Occipital lobe (tissue), 2 donors: ENCODE results near the gene TIAM1. TPM values are rescaled to one million over a fixed set of nuclear protein-coding genes. Genes with fewer than 3 reads are reported as not detected.

Experiments used
- DNase-seq: peaks from one replicate; lab custom pipeline; 2025; lab: John Stamatoyannopoulos, UW
- total RNA-seq: library from RNA; depleted of rRNA; stranded (reverse); fragments of >200 nt; gene quantifications from one replicate; pipeline ENCODE4 v1.2.3, GENCODE V29; 2014

Gene TIAM1
- total RNA-seq, 1 donor from 2014 or later = 54.1 TPM

GRCh38 chr21:31354604-31355443 lies 10.8 kb upstream of the TIAM1 start:
- peak; percentile 12 for DNase-seq

DNA sequence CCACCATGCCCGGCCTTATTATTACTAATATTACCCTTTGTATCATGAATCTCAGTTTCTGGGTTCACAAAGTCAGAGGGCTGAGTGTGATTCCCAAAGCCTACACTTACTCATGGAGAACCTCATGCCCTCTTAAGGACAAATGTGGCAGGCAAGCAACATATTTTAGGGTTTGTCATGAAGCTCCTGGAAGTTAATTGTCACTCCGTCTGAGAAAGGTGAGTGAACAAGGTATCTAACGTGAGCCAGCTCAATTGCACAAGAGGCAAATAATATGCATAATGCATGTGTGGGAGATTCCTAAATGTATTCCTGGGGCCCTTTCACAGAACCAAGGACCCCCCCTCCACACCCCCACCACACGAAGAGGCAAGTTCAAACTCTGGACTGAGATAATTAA lies 10.1 kb upstream of the TIAM1 start:
- no peak for DNase-seq

- DNase-seq = no peak
Observed at GRCh38 chr21:31352836-31353235, 8.8 kb upstream of the TIAM1 start.

GRCh38 chr21:31351960-31352359 lies 7.9 kb upstream of the TIAM1 start:
- no peak for DNase-seq

GRCh38 chr21:31351438-31351837 lies 7.4 kb upstream of the TIAM1 start:
- no peak for DNase-seq

- no peak for DNase-seq
Observed at GRCh38 chr21:31349208-31349607, 5.1 kb upstream of the TIAM1 start.

- DNase-seq = no peak
Observed at GRCh38 chr21:31348188-31348587, 4.1 kb upstream of the TIAM1 start.

- DNase-seq = no peak
Observed at GRCh38 chr21:31347435-31348032, 3.5 kb upstream of the TIAM1 start.

- no peak for DNase-seq
Observed at GRCh38 chr21:31346256-31346821, 2.3 kb upstream of the TIAM1 start.

- no peak for DNase-seq
Observed at GRCh38 chr21:31345136-31345535, 1.1 kb upstream of the TIAM1 start.

- no peak for DNase-seq
Observed at GRCh38 chr21:31343030-31343510, 991 bp downstream of the TIAM1 start.

GRCh38 chr21:31342348-31342747 lies 1.7 kb downstream of the TIAM1 start:
- no peak for DNase-seq

- no peak for DNase-seq
Observed at GRCh38 chr21:31340942-31341487, 3.0 kb downstream of the TIAM1 start.

GRCh38 chr21:31340514-31340913 lies 3.5 kb downstream of the TIAM1 start:
- DNase-seq = no peak

GRCh38 chr21:31339721-31340120 lies 4.3 kb downstream of the TIAM1 start:
- DNase-seq = no peak

DNA sequence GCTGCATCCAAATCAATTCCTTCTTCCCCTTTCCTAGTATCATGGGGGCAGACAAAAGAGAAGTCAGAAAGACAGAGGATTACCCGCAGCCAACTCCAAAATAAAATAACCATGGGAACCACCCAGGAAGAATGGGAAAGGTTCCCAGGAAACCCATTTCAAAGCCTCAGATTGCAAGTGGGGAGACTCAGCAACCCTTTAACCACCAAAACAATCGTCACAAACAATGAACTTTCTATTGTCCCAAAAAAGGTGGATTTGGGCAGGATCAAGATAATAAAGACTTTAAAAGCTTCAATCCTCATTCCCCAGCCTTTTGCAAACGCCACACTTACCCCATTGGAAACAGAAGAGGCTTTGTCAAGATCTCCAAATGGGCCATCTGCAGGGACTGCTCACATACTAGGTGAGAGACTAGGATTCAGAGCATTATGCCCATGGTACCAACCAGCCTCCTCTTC lies 5.1 kb downstream of the TIAM1 start:
- no peak for DNase-seq

- DNase-seq = no peak
Observed at GRCh38 chr21:31337996-31338907, 5.8 kb downstream of the TIAM1 start.

DNA sequence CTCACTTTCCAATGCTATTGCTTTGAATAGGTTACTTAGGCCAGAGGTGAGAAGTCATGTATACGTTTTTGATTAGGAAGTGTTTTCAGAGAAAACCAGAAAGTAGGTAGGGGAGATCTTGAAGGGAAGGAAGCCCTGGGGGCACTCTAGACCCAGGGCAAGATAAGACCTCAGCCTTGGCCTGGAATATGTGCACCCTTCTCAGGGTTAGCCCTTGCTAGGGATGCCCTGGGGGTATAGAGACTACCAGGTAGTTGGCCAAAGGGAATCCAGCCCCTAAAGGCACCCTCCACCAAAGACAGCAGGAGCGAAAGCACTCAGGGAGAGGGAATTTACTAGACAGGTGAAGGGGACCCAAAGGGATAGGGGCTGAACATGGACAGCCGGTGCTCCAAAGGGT lies 7.0 kb downstream of the TIAM1 start:
- DNase-seq = no peak

- DNase-seq = no peak
Observed at GRCh38 chr21:31336739-31337040, 7.4 kb downstream of the TIAM1 start.

DNA sequence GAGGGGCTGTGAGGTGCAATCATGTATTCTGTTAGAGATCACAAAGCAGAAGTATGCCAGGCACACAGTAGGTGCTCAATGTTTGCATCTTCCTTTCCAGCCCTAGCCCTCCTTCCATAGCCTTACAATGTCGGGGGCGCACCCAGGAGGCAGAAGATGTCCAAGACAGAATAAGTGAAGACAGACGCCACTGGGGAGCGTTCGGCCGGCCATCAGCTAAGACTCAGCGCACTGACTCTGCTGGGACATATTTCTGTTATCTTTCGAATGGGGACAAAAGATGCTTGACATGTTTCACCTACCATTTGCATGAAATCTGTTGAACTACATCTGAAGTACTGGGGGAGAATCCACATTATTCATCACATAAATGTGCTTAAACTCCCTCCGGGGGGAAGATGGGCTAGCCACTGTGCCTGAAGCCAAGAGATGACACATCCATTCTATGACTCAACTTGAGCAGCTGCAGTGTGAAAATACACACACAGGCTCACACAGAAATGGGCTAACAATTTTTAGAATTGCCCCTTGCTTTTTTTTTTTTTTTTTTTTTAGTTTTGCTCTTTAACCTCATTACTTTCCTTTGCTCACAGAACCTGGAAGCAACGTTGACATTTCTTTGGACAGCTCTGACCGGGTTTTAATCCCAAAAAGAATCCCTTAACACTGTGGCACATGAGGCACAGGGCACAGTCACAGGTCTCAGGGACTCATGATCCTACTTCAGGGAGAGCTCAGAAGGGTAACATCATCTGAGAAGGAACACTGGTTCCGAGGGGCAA lies 7.9 kb downstream of the TIAM1 start:
- DNase-seq = peak; percentile 58
